Uterus (tissue), 2 donors: ENCODE measurements around the gene TSPO2.

Experiments
- CTCF ChIP-seq, 4 experiments: fragments of 200-600 bp in 2 of 4; fragments of 450-650 bp in 2 of 4; sonication (generic) in 2 of 4; IDR thresholded peaks; one replicate each; pipeline ENCODE4 v1.5.1; 2016 to 2019; ENCODE audit warnings: antibody characterized with exemption in 4 of 4, mild to moderate bottlenecking in 2 of 4, moderate library complexity in 1 of 4
- POLR2A ChIP-seq, 2 donors: fragments of 450-650 bp; IDR thresholded peaks; one replicate each; pipeline ENCODE4 v1.6.1; 2016; ENCODE audit warnings: antibody characterized with exemption in 2 of 2, mild to moderate bottlenecking in 1 of 2, moderate library complexity in 1 of 2

GRCh38 chr6:41061196-41061726 lies 19.0 kb downstream of the TSPO2 start:
- TF ChIP-seq CTCF (IDR thresholded peaks at IDR 0.05) (no peak), POLR2A (IDR thresholded peaks at IDR 0.05) (no peak)
